Neuronal stem cell (in vitro differentiated cells): ENCODE measurements around the gene MRPL14.
A peak's percentile ranks its signal among the peaks of the same experiment; 100 is the strongest.

Source experiments
- DNase-seq: peaks from one replicate; pipeline ENCODE4 v3.0.0-alpha.2; 2013; ENCODE audit warnings: low spot score
- H2AFZ ChIP-seq: one replicate; pipeline ENCODE4 v1.6.1; 2013; ENCODE audit warnings: mild to moderate bottlenecking, low read length, inconsistent platforms
- H2AK5ac ChIP-seq: 2 replicates; pipeline ENCODE4 v1.6.1; 2013; ENCODE audit warnings: low read depth, mild to moderate bottlenecking, inconsistent platforms, low read length, moderate library complexity, mixed read lengths
- H2BK120ac ChIP-seq: 2 replicates; pipeline ENCODE4 v1.6.1; 2013; ENCODE audit warnings: low read depth, mild to moderate bottlenecking, inconsistent platforms, low read length, moderate library complexity, mixed read lengths
- H2BK12ac ChIP-seq: one replicate; pipeline ENCODE4 v1.6.1; 2013; ENCODE audit warnings: low read length, inconsistent platforms
- H2BK15ac ChIP-seq: 2 replicates; pipeline ENCODE4 v1.6.1; 2013; ENCODE audit warnings: mild to moderate bottlenecking, low read length, inconsistent platforms, mixed read lengths
- H2BK5ac ChIP-seq: one replicate; pipeline ENCODE4 v1.6.1; 2013; ENCODE audit warnings: inconsistent platforms, mild to moderate bottlenecking, low read length, moderate library complexity
- H3K14ac ChIP-seq: one replicate; pipeline ENCODE4 v1.6.1; 2013; ENCODE audit warnings: low read length, inconsistent platforms
- H3K18ac ChIP-seq: 2 replicates; pipeline ENCODE4 v1.6.1; 2013; ENCODE audit warnings: low read length, inconsistent platforms
- H3K23ac ChIP-seq: 2 replicates; pipeline ENCODE4 v1.6.1; 2013; ENCODE audit warnings: low read depth, mild to moderate bottlenecking, mixed read lengths, low read length, inconsistent platforms; ENCODE audit not compliant: poor library complexity
- H3K27ac ChIP-seq: replicated peaks from 3 replicates; pipeline ENCODE4 v1.5.1; 2013; ENCODE audit warnings: low read length, inconsistent platforms
- H3K27me3 ChIP-seq, 3 experiments: 2 replicates each; pipeline ENCODE4 v1.6.1; 2013; ENCODE audit warnings: low read length in 3 of 3, mild to moderate bottlenecking in 2 of 3, inconsistent platforms in 1 of 3, low read depth in 1 of 3, mixed read lengths in 1 of 3, moderate library complexity in 1 of 3; ENCODE audit not compliant: control insufficient read depth in 3 of 3, insufficient read depth in 3 of 3
- H3K36me3 ChIP-seq, 2 donors: replicated peaks in 1 of 2; 2 replicates each; pipeline ENCODE4 v1.6.1; 2013; ENCODE audit warnings: low read length in 2 of 2; ENCODE audit not compliant: control insufficient read depth in 2 of 2, insufficient read depth in 2 of 2
- H3K4ac ChIP-seq: 2 replicates; pipeline ENCODE4 v1.6.1; 2013; ENCODE audit warnings: inconsistent platforms, mild to moderate bottlenecking, low read length, moderate library complexity
- H3K4me1 ChIP-seq, 2 donors: 1 replicate in 1 of 2; 2 replicates in 1 of 2; pipeline ENCODE4 v1.6.1; 2013; ENCODE audit warnings: low read length in 2 of 2, low read depth in 1 of 2; ENCODE audit not compliant: control insufficient read depth in 2 of 2, insufficient read depth in 1 of 2
- H3K4me2 ChIP-seq: one replicate; pipeline ENCODE4 v1.6.1; 2013; ENCODE audit warnings: mild to moderate bottlenecking, low read length, inconsistent platforms; ENCODE audit not compliant: insufficient read depth, poor library complexity, severe bottlenecking
- H3K4me3 ChIP-seq, 2 donors: 2 replicates each; pipeline ENCODE4 v1.5.1; 2013; ENCODE audit warnings: low read length in 2 of 2, mild to moderate bottlenecking in 2 of 2, inconsistent platforms in 1 of 2, moderate library complexity in 1 of 2
- H3K79me1 ChIP-seq: one replicate; pipeline ENCODE4 v1.6.1; 2013; ENCODE audit warnings: low read depth, mild to moderate bottlenecking, inconsistent platforms, low read length, moderate library complexity
- H3K9ac ChIP-seq: one replicate; pipeline ENCODE4 v1.6.1; 2013; ENCODE audit warnings: mild to moderate bottlenecking, low read depth, low read length, inconsistent platforms; ENCODE audit not compliant: poor library complexity
- H3K9me3 ChIP-seq, 2 donors: replicated peaks in 1 of 2; 2 replicates each; pipeline versions ENCODE3 to v1.6.1; 2013; ENCODE audit warnings: low read length in 2 of 2, mild to moderate bottlenecking in 2 of 2, inconsistent platforms in 1 of 2, low read depth in 1 of 2, mixed read lengths in 1 of 2, moderate library complexity in 1 of 2; ENCODE audit not compliant: control insufficient read depth in 2 of 2, insufficient read depth in 1 of 2
- H4K8ac ChIP-seq: one replicate; pipeline ENCODE4 v1.6.1; 2013; ENCODE audit warnings: low read depth, mild to moderate bottlenecking, inconsistent platforms, low read length, moderate library complexity
- H4K91ac ChIP-seq: one replicate; pipeline ENCODE4 v1.6.1; 2013; ENCODE audit warnings: low read length, low read depth, mild to moderate bottlenecking, inconsistent platforms; ENCODE audit not compliant: poor library complexity
- WGBS, 2 donors: extraction: QIAGEN DNeasy Blood & Tissue Kit; methylation state at CpG; one replicate each; pipeline ENCODE4 v1.1.7; 2013; ENCODE audit warnings: missing lambda C conversion rate in 2 of 2, mixed read lengths in 1 of 2; ENCODE audit not compliant: insufficient read length in 2 of 2, insufficient replicate concordance in 1 of 2; ENCODE audit errors: extremely low coverage in 2 of 2; 5-methylcytosine and 5-hydroxymethylcytosine counted together

Gene MRPL14

DNA sequence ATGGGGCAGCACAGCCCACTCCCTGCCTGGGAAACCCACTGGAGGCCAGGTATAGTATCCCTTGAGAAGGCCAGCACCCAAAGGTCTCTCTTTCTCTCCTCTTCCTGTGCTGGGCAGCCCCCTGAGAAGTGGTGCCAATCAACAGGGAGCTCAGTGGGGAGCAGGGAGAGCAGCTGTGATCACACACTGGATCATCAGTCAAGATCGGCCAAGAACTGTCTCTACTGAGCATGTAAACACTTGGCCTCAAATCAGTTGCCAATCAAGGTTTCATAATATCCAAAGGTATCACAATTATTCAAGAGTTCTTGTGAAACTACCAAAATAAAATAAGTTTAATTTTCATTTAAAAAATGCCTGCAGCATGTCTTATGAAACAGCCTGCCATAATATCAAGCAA lies 18.8 kb downstream of the MRPL14 start:
- no peak overlapping the region for H3K27ac ChIP-seq
- H2BK120ac ChIP-seq = no peak overlapping the region
- H2BK5ac ChIP-seq = no peak overlapping the region
- peaks cover 10% of the 10 kb centered on the region for H3K79me1 ChIP-seq
- H4K8ac ChIP-seq = no peak overlapping the region
- peaks cover 0 to 2% of the 10 kb centered on the region in 2 donors for H3K9me3 ChIP-seq
- no peak overlapping the region for H3K4me3 ChIP-seq
- H3K14ac ChIP-seq = no peak overlapping the region
- H2AK5ac ChIP-seq = no peak overlapping the region
- no peak overlapping the region for H3K23ac ChIP-seq
- WGBS, 2 donors = no CpG with 5 or more reads among the region's 1 CpG
- H2BK12ac ChIP-seq = no peak overlapping the region
- H3K4me2 ChIP-seq = no peak overlapping the region
- peaks cover 0 to under 1% of the 10 kb centered on the region in 2 donors for H3K4me1 ChIP-seq
- H2BK15ac ChIP-seq = no peak overlapping the region
- H2AFZ ChIP-seq = no peak overlapping the region
- H3K36me3 ChIP-seq = peaks cover 70 to 92% of the 10 kb centered on the region in 2 donors
- H3K4ac ChIP-seq = no peak overlapping the region
- no peaks in the 10 kb centered on the region for H3K27me3 ChIP-seq
- no peak overlapping the region for H3K18ac ChIP-seq
- H4K91ac ChIP-seq = no peak overlapping the region
- DNase-seq = no peak
- H3K9ac ChIP-seq = no peak overlapping the region

DNA sequence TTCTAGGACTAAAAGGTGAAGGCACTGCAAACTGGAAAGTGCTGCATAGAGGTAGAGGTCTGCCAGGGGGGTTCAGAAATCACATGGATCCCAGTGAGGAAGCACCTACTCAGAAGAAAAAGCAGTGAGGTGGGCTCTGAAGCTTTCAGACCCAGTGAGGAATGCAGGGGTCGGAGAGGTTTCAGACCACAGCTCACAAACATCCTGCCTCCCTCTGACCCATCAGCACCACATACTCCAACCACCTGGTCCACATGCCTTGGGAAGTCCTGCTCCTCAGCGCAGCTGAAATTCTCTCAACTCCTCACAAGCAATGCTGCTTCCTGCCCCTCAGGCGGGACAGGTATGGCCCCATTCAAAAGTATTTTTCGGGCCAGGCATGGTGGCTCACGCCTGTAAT lies 20.2 kb downstream of the MRPL14 start:
- Histone ChIP-seq H4K91ac (no peak overlapping the region), H3K14ac (no peak overlapping the region), H3K23ac (no peak overlapping the region), H3K4me1 (peaks cover 5 to 6% of the 10 kb centered on the region in 2 donors), H4K8ac (no peak overlapping the region), H2AFZ (no peak overlapping the region), H3K79me1 (peaks cover 10% of the 10 kb centered on the region), H3K27ac (no peak overlapping the region), H3K4ac (no peak overlapping the region), H3K9ac (no peak overlapping the region), H3K18ac (no peak overlapping the region), H3K4me3 (peak overlapping the region in 1 of 2 donors; percentile 42), H2BK120ac (no peak overlapping the region), H2AK5ac (no peak overlapping the region), H2BK15ac (no peak overlapping the region), H3K36me3 (peaks cover 66 to 85% of the 10 kb centered on the region in 2 donors), H2BK5ac (no peak overlapping the region), H3K9me3 (peaks cover 0 to 2% of the 10 kb centered on the region in 2 donors), H3K4me2 (no peak overlapping the region), H2BK12ac (no peak overlapping the region), H3K27me3 (no peaks in the 10 kb centered on the region)
- no CpG with 5 or more reads among the region's 5 CpGs for WGBS, 2 donors
- DNase-seq = no peak

DNA sequence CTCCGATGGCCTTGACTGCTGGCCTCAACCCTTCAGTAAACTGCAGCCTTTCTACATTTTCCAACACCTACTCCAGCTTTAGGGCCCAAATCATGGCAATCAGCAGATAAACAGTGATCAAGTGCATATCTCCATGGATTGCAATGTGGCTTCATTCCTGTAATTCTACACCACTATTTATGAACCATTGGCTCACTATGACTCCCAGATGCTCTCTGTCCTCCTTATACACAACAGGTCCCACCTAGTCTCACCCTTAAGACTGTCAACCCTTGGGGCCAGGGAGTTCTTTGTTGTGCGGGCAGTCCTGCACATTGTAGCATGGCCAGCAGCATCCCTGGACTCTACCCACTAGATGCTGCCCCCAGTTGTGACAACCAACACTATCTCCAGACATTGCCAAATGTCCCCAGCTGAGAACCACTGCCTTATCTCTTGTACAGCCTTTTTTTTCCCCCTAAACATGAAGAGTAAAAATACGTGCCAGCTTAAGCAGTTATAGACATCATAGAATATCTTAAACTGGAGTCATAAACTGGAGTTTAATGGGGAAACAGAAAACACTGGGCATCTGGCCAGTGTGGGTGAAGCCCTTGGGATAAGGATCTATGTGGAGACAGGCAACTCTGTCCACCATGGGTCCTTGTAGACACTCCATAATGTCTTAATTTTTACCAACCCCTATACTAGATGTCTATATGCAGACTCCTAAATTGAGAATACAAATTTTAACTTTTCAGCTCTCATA lies 21.1 kb downstream of the MRPL14 start:
- no peak for DNase-seq
- Histone ChIP-seq H2BK12ac (peak overlapping the region; percentile 17), H3K79me1 (peaks cover 10% of the 10 kb centered on the region), H2BK15ac (no peak overlapping the region), H3K9me3 (peaks cover 0 to 2% of the 10 kb centered on the region in 2 donors), H3K36me3 (peaks cover 63 to 78% of the 10 kb centered on the region in 2 donors), H3K9ac (no peak overlapping the region), H3K14ac (no peak overlapping the region), H3K4me1 (peaks cover 5 to 6% of the 10 kb centered on the region in 2 donors), H3K18ac (no peak overlapping the region), H3K27ac (no peak overlapping the region), H3K4me2 (no peak overlapping the region), H4K91ac (no peak overlapping the region), H2BK5ac (no peak overlapping the region), H4K8ac (no peak overlapping the region), H2AK5ac (no peak overlapping the region), H3K27me3 (no peaks in the 10 kb centered on the region), H3K4ac (no peak overlapping the region), H2BK120ac (no peak overlapping the region), H2AFZ (no peak overlapping the region), H3K4me3 (no peak overlapping the region), H3K23ac (no peak overlapping the region)
- no CpG with 5 or more reads among the region's 3 CpGs for WGBS, 2 donors

DNA sequence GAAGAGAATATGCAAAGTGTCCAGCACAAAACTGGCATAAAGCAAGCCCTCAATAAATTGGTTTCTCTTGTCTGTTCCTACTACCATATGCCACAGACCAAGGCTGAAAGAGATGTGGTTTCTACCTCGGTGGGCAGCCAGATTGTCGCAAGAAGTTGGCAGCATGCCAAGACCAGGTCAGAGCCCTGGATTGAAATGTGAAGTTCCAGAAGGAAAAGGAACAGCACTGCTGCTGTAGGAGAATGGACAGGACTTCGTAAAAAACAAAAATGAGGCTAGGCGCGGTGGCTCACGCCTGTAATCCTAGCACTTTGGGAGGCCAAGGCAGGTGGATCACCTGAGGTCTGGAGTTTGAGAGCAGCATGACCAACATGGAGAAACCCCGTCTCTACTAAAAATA lies 22.1 kb downstream of the MRPL14 start:
- no CpG with 5 or more reads among the region's 7 CpGs for WGBS, 2 donors

More for the DNA sequence above, 22.1 kb downstream of the MRPL14 start:
- Histone ChIP-seq H3K27me3 (no peaks in the 10 kb centered on the region), H3K4me2 (no peak overlapping the region), H2AK5ac (no peak overlapping the region), H3K23ac (no peak overlapping the region), H3K9me3 (peaks cover 0 to 2% of the 10 kb centered on the region in 2 donors), H3K27ac (no peak overlapping the region), H3K9ac (no peak overlapping the region), H2BK12ac (no peak overlapping the region), H3K4me3 (no peak overlapping the region), H2BK5ac (no peak overlapping the region), H4K91ac (no peak overlapping the region), H2BK15ac (no peak overlapping the region), H2AFZ (no peak overlapping the region), H3K79me1 (peaks cover 6% of the 10 kb centered on the region), H3K4ac (no peak overlapping the region), H4K8ac (no peak overlapping the region), H3K36me3 (peaks cover 57 to 76% of the 10 kb centered on the region in 2 donors), H3K4me1 (peaks cover 5 to 6% of the 10 kb centered on the region in 2 donors), H3K14ac (no peak overlapping the region), H2BK120ac (no peak overlapping the region), H3K18ac (no peak overlapping the region)
- no peak for DNase-seq
